HepG2 (cell line): ENCODE results near the gene CYSLTR2. TPM values are rescaled to one million over a fixed set of nuclear protein-coding genes. Genes with fewer than 3 reads are reported as not detected.

Source experiments
- ATAC-seq: fragments of 200-7000 bp; cut with Tn5 transposase; 3 replicates; pipeline ENCODE4 v1.9.1; 2020; ENCODE audit warnings: mild to moderate bottlenecking, moderate library complexity
- BruUV-seq: library from RNA; stranded (reverse); fragments of 400-500 nt; replicated peaks from 2 replicates; lab custom pipeline; 2021; lab: Mats Ljungman, UMichigan
- CTCF ChIA-PET: fragments of 300-600 bp; formaldehyde crosslinking; extraction: SDS; loops from one replicate; lab custom pipeline; 2021; ENCODE audit warnings: low total read pairs, inconsistent platforms, low intra/inter-chr PET ratio; lab: Yijun Ruan, JAX
- POLR2A ChIA-PET: fragments of 350-600 bp; sonication (Branson Sonifier 250); formaldehyde crosslinking; loops from one replicate; lab custom pipeline; 2020; ENCODE audit warnings: antibody characterized with exemption, inconsistent platforms; lab: Yijun Ruan, JAX
- DNase-seq: peaks from one replicate; pipeline ENCODE4 v3.0.0-alpha.2; 2015; ENCODE audit warnings: low spot score
- FAIRE-seq: peaks from 3 replicates; lab custom pipeline; 2011; peaks lifted over from hg19 to GRCh38; lab: Jason Lieb, UNC
- H2AFZ ChIP-seq: one replicate; pipeline ENCODE4 v1.6.1; 2011; ENCODE audit warnings: low read length, inconsistent platforms
- H3K27ac ChIP-seq: fragments of 300-600 bp; 3 replicates; pipeline ENCODE4 v1.8.0; 2011; ENCODE audit warnings: mixed run types, mild to moderate bottlenecking, mixed read lengths, low read length, inconsistent platforms; ENCODE audit not compliant: insufficient read depth; ENCODE audit errors: extremely low read length
- H3K27me3 ChIP-seq, 2 experiments: fragments of 200-600 bp in 1 of 2; 2 replicates in 1 of 2; 3 replicates in 1 of 2; pipeline versions ENCODE4 v1.6.0 to v1.8.0; 2011; ENCODE audit warnings: low read length in 2 of 2, mild to moderate bottlenecking in 2 of 2, moderate library complexity in 2 of 2, inconsistent platforms in 1 of 2; ENCODE audit not compliant: insufficient read depth in 2 of 2, control insufficient read depth in 1 of 2
- H3K36me3 ChIP-seq, 2 experiments: fragments of 200-600 bp in 1 of 2; replicated peaks in 1 of 2; 2 replicates in 1 of 2; 3 replicates in 1 of 2; pipeline versions ENCODE4 v1.5.1 to v1.8.0; 2011; ENCODE audit warnings: low read length in 2 of 2, inconsistent platforms in 1 of 2; ENCODE audit not compliant: insufficient read depth in 2 of 2, control insufficient read depth in 1 of 2
- H3K4me1 ChIP-seq: 2 replicates; pipeline ENCODE4 v1.5.1; 2012; ENCODE audit warnings: low read length, inconsistent platforms; ENCODE audit not compliant: insufficient read depth
- H3K4me2 ChIP-seq: 2 replicates; pipeline ENCODE4 v1.6.0; 2011; ENCODE audit warnings: low read depth, low read length, inconsistent platforms
- H3K4me3 ChIP-seq, 3 experiments: fragments of 200-600 bp in 1 of 3; sonication (generic), shearing (Covaris generic) in 1 of 3; replicated peaks in 1 of 3; 2 replicates each; pipeline ENCODE4 v1.5.1; 2011 to 2016; ENCODE audit warnings: low read length in 3 of 3, inconsistent platforms in 2 of 3, low read depth in 2 of 3, mild to moderate bottlenecking in 2 of 3, control low read depth in 1 of 3, mixed read lengths in 1 of 3; ENCODE audit not compliant: insufficient read depth in 1 of 3
- H3K79me2 ChIP-seq: one replicate; pipeline ENCODE4 v1.6.1; 2011; ENCODE audit warnings: low read length, inconsistent platforms; ENCODE audit not compliant: insufficient read depth
- H3K9ac ChIP-seq: 2 replicates; pipeline ENCODE4 v1.6.0; 2011; ENCODE audit warnings: mild to moderate bottlenecking, low read depth, low read length, inconsistent platforms; ENCODE audit not compliant: insufficient read depth
- H3K9me3 ChIP-seq: 2 replicates; pipeline ENCODE4 v1.5.1; 2012; ENCODE audit warnings: mild to moderate bottlenecking, low read length
- H4K20me1 ChIP-seq: 2 replicates; pipeline ENCODE4 v1.6.0; 2011; ENCODE audit warnings: inconsistent platforms, mild to moderate bottlenecking, low read length, moderate library complexity; ENCODE audit not compliant: insufficient read depth
- ESRRA ChIP-seq: sonication (generic); formaldehyde crosslinking; IDR thresholded peaks from 2 replicates; pipeline ENCODE4 v1.5.1; 2020; ENCODE audit warnings: mild to moderate bottlenecking, low read depth, missing genetic modification reagents
- GRHL1 ChIP-seq: sonication (generic); formaldehyde crosslinking; conservative IDR thresholded peaks from 2 replicates; pipeline ENCODE4 v1.8.0; 2022; ENCODE audit warnings: missing genetic modification reagents
- MLLT10 ChIP-seq: sonication (generic); formaldehyde crosslinking; IDR thresholded peaks from 2 replicates; pipeline ENCODE4 v1.4.0; 2020; ENCODE audit warnings: missing genetic modification reagents
- PATZ1 ChIP-seq: sonication (generic); formaldehyde crosslinking; IDR thresholded peaks from 2 replicates; pipeline ENCODE4 v1.4.0; 2020; ENCODE audit warnings: missing genetic modification reagents
- PITX1 ChIP-seq: sonication (generic); formaldehyde crosslinking; IDR thresholded peaks from 2 replicates; pipeline ENCODE4 v1.5.1; 2020; ENCODE audit warnings: mild to moderate bottlenecking, missing genetic modification reagents
- PRPF4 ChIP-seq: fragments of 200-400 bp; formaldehyde crosslinking; IDR thresholded peaks from 2 replicates; pipeline ENCODE4 v1.6.1; 2016; ENCODE audit warnings: low read length, low read depth; ENCODE audit not compliant: poor library complexity, severe bottlenecking
- REL ChIP-seq: sonication (generic); formaldehyde crosslinking; conservative IDR thresholded peaks from 2 replicates; pipeline ENCODE4 v1.8.0; 2022; ENCODE audit warnings: mild to moderate bottlenecking, missing genetic modification reagents, moderate library complexity
- TCF7L2 ChIP-seq: IDR thresholded peaks from 2 replicates; pipeline ENCODE4 v1.6.1; 2011; ENCODE audit warnings: mild to moderate bottlenecking, low read depth, low read length, moderate library complexity
- ZBTB33 ChIP-seq: sonication (generic); formaldehyde crosslinking; IDR thresholded peaks from 2 replicates; pipeline ENCODE4 v1.4.0; 2020; ENCODE audit warnings: missing genetic modification reagents
- ZFYVE20 ChIP-seq: sonication (generic); formaldehyde crosslinking; IDR thresholded peaks from 2 replicates; pipeline ENCODE4 v1.8.0; 2023; ENCODE audit warnings: low read depth, mild to moderate bottlenecking, moderate library complexity, missing genetic modification reagents, borderline replicate concordance
- ZNF296 ChIP-seq: sonication (generic); formaldehyde crosslinking; conservative IDR thresholded peaks from 2 replicates; pipeline ENCODE4 v1.5.0; 2020; ENCODE audit warnings: mild to moderate bottlenecking, missing genetic modification reagents
- ZNF317 ChIP-seq: sonication (generic); formaldehyde crosslinking; IDR thresholded peaks from 2 replicates; pipeline ENCODE4 v1.5.0; 2020; ENCODE audit warnings: mild to moderate bottlenecking, missing genetic modification reagents
- ZNF557 ChIP-seq: sonication (generic); formaldehyde crosslinking; IDR thresholded peaks from 2 replicates; pipeline ENCODE4 v1.4.0; 2020; ENCODE audit warnings: missing genetic modification reagents
- WGBS: methylation state at CpG from one replicate; pipeline ENCODE4 v1.1.6; 2017; ENCODE audit warnings: low lambda C conversion rate; 5-methylcytosine and 5-hydroxymethylcytosine counted together
- in situ Hi-C: cut with HindIII; loops from 2 replicates; pipeline ENCODE4 v1.10.0; 2017; ENCODE audit warnings: low pct_unique_long_range_greater_than_20kb; ENCODE audit not compliant: extremely low pct_ligation_motif_present
- intact Hi-C: fragments of 100-400 bp; cut with micrococcal nuclease; formaldehyde crosslinking; loops from one replicate; pipeline ENCODE4 v1.10.0; 2022; ENCODE audit not compliant: unreplicated experiment
- polyA plus RNA-seq, 8 experiments: library from polyadenylated mRNA; depleted of rRNA in 3 of 8; stranded (reverse) in 7 of 8; unstranded in 1 of 8; fragments of >200 nt; fragmentation: Illumina TruSeq in 4 of 8; extraction: Trizol in 4 of 8; gene quantifications; 2 replicates each; pipeline versions ENCODE4 v1.2.1 to v1.2.3, GENCODE V29; 2011 to 2016; ENCODE audit warnings: low read depth in 4 of 8, missing spikeins in 1 of 8, mixed read lengths in 1 of 8; ENCODE audit not compliant: insufficient read depth in 1 of 8
- total RNA-seq, 5 experiments: library from RNA; depleted of rRNA; stranded (reverse); fragments of >200 nt; fragmentation: Illumina TruSeq; extraction: Trizol; gene quantifications; 2 replicates each; pipeline ENCODE4 v1.2.3, GENCODE V29; 2016; ENCODE audit warnings: low read depth in 1 of 5
- TF ChIP-seq, protein P1 (sequence below): sonication (generic); formaldehyde crosslinking; IDR thresholded peaks from 2 replicates; pipeline ENCODE4 v1.4.0; 2020; ENCODE audit warnings: missing genetic modification reagents

Gene CYSLTR2
- total and polyA plus RNA-seq, 2 of the 13 experiments (the other 11 are each of a cell fraction or from before 2014, with no cell fraction given), result not detected

DNA sequence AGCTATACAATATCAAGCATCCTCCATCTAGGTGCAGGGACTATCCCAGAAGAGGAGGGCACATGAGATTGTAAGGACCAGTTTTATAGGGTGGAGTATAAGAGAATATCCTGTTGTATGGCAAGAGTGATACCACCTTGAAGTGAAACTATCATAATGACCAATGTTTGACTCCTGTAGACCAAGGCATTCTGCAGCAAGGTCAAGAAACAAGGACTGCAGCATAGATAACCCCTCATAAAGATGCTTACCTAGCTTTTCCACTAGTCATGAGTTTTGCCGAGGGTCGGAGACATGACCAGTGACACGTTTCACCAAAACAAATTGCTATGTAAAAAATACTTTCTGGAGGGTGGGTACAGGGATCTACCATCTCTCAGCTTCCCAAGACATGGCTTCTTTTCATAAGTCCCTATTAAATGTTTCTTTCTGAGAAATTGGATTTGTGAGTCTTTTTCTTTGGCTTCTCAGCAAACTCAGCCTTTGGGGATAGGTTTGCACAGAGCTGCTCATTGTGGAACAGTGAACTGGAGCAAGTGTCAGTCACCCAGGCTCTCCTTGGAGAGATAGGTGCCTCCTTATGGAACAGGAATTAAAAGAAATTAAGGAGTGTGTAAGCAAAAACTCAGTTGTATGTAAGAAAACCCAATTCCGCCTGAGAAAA is 28.2 kb upstream of the CYSLTR2 start:
- H4K20me1 ChIP-seq, result no peaks in the 10 kb centered on the region
- FAIRE-seq (no peak), DNase-seq (no peak), ATAC-seq (peak; percentile 79)
- WGBS, result 19% methylated on average over 4 of the region's 4 CpGs
- no peaks in the 10 kb centered on the region for H3K79me2 ChIP-seq
- peak overlapping the region; percentile 84 for H3K27ac ChIP-seq
- in situ Hi-C loops (no loop called here), intact Hi-C loops (loop anchor here (5.0 kb wide), 1 partner anchor 528 kb away; the partner anchor contains the start of gene MED4)
- H3K4me1 ChIP-seq, result peaks cover 60% of the 10 kb centered on the region
- H3K9ac ChIP-seq, result peak overlapping the region; percentile 51
- H3K27me3 ChIP-seq, result no peaks in the 10 kb centered on the region
- no peaks in the 10 kb centered on the region for H3K36me3 ChIP-seq
- POLR2A ChIA-PET, result interaction anchor here (0.6 to 1.3 kb wide), 4 partner anchors 14 to 48 kb away, joined by 3 to 4 read pairs (median 3); no protein-coding TSS in a partner anchor
- H2AFZ ChIP-seq, result no peak overlapping the region
- peak overlapping the region; percentile 61 for H3K4me2 ChIP-seq
- BruUV-seq, result no TSS peak
- CTCF ChIA-PET, result no interaction called here
- peak overlapping the region in 2 of 3 experiments; percentile 43 to 45; a peak in 2 of 6 replicates for H3K4me3 ChIP-seq
- peaks cover 19% of the 10 kb centered on the region for H3K9me3 ChIP-seq
- TF ChIP-seq ZBTB33 (CRISPR knock-in tag) (no peak), GRHL1 (CRISPR knock-in tag) (no peak), ZNF296 (CRISPR knock-in tag) (no peak), MLLT10 (no peak), REL (CRISPR knock-in tag) (no peak), PRPF4 (no peak), TCF7L2 (no peak), ESRRA (CRISPR knock-in tag) (no peak), ZNF317 (no peak), PITX1 (peak; percentile 10; the same call in 1 of the 2 replicates), ZFYVE20 (CRISPR knock-in tag) (no peak), ZNF557 (CRISPR knock-in tag) (no peak), PATZ1 (CRISPR knock-in tag) (no peak)
- TF ChIP-seq, protein P1, sequence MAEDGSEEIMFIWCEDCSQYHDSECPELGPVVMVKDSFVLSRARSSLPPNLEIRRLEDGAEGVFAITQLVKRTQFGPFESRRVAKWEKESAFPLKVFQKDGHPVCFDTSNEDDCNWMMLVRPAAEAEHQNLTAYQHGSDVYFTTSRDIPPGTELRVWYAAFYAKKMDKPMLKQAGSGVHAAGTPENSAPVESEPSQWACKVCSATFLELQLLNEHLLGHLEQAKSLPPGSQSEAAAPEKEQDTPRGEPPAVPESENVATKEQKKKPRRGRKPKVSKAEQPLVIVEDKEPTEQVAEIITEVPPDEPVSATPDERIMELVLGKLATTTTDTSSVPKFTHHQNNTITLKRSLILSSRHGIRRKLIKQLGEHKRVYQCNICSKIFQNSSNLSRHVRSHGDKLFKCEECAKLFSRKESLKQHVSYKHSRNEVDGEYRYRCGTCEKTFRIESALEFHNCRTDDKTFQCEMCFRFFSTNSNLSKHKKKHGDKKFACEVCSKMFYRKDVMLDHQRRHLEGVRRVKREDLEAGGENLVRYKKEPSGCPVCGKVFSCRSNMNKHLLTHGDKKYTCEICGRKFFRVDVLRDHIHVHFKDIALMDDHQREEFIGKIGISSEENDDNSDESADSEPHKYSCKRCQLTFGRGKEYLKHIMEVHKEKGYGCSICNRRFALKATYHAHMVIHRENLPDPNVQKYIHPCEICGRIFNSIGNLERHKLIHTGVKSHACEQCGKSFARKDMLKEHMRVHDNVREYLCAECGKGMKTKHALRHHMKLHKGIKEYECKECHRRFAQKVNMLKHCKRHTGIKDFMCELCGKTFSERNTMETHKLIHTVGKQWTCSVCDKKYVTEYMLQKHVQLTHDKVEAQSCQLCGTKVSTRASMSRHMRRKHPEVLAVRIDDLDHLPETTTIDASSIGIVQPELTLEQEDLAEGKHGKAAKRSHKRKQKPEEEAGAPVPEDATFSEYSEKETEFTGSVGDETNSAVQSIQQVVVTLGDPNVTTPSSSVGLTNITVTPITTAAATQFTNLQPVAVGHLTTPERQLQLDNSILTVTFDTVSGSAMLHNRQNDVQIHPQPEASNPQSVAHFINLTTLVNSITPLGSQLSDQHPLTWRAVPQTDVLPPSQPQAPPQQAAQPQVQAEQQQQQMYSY (CRISPR knock-in tag), result no peak
